Activated naive CD4-positive, alpha-beta T cell treated with anti-CD3 and anti-CD28 coated beads for 36 hours (primary cell): ENCODE data around the gene GSTA5. TPM values are rescaled to one million over a fixed set of nuclear protein-coding genes. Genes with fewer than 3 reads are reported as not detected.
"Not testable (repeated sequence)": the region's sequence is repeated elsewhere in the genome, so short reads cannot be mapped to it uniquely, and the experiment has no call there.

Experiments
- CTCF ChIA-PET: fragments of 350-600 bp; sonication (Branson Sonifier 250); formaldehyde crosslinking; loops from one replicate; lab custom pipeline; 2021; ENCODE audit warnings: antibody characterized with exemption; lab: Charles Lee
- DNase-seq: peaks from one replicate; pipeline ENCODE4 v3.0.0-alpha.2; 2020
- H3K27ac Mint-ChIP-seq: one replicate; pipeline ENCODE4 v1.8.0; 2021; ENCODE audit warnings: mild to moderate bottlenecking, mixed read lengths
- H3K27me3 Mint-ChIP-seq: one replicate; pipeline ENCODE4 v1.8.0; 2021; ENCODE audit warnings: low read depth, mixed read lengths
- H3K36me3 Mint-ChIP-seq: one replicate; pipeline ENCODE4 v1.8.0; 2021; ENCODE audit warnings: low read depth, mixed read lengths
- H3K4me1 Mint-ChIP-seq: one replicate; pipeline ENCODE4 v1.8.0; 2021; ENCODE audit warnings: low read depth, mixed read lengths
- H3K4me3 Mint-ChIP-seq: one replicate; pipeline ENCODE4 v1.8.0; 2021; ENCODE audit warnings: mild to moderate bottlenecking, moderate library complexity, mixed read lengths
- H3K9me3 Mint-ChIP-seq: one replicate; pipeline ENCODE4 v1.8.0; 2021; ENCODE audit warnings: mixed read lengths
- intact Hi-C: fragments of 100-400 bp; cut with micrococcal nuclease; formaldehyde crosslinking; loops from one replicate; pipeline ENCODE4 v1.15.1; 2023
- total RNA-seq, 2 experiments: library from RNA; stranded (reverse); gene quantifications; one replicate each; pipeline ENCODE4 v1.2.3, GENCODE V29; 2021

GSTA5 gene
- total RNA-seq, 2 experiments from 2014 or later, result not detected

DNA sequence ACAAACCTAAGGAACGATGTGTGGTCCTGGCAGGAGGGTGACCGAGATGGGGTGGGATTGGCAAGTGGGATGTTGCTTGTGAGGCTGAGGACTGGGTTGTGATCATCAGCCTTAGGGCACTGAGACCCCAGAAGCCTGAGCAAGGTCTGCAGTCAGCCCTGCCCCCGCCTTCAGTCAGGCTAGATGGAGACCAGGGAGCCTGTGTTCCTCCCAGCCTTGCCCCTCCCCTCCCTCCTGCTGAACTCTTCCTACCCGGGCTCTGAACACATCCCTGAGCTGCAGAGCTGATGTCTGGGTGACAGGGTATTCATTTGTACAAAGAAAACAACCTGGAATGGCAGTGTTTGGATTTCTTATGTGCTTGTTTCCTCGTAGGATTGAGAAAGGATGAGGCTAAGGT lies 28.3 kb upstream of the GSTA5 start:
- DNase-seq, H3K36me3 Mint-ChIP-seq, H3K4me3 Mint-ChIP-seq, H3K27ac Mint-ChIP-seq, H3K27me3 Mint-ChIP-seq, CTCF ChIA-PET, intact Hi-C loops, H3K4me1 Mint-ChIP-seq, H3K9me3 Mint-ChIP-seq: not testable (repeated sequence)

DNA sequence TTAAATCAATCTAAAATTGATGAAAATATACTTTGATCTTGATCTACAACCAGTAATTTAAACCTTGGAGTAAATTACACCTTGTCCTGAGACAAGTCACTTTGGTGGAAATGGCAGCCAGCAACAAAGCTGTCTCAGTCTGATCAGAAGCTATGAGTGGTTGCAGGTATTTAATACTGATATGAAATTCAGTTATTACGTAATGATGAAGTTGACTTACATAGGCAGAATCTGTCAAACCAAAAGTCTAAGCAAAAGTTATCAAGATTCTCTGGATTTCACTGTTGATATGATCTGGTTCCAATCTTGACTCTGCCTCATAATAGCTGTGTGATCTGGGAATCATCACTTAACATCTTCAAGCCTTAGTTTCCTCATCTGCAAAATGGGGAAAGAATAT lies 27.6 kb upstream of the GSTA5 start:
- no peak for DNase-seq
- intact Hi-C loops, result no loop called here
- CTCF ChIA-PET, result no interaction called here
- no peaks in the 10 kb centered on the region for H3K4me1 Mint-ChIP-seq
- H3K27me3 Mint-ChIP-seq, result peaks cover 8% of the 10 kb centered on the region
- H3K9me3 Mint-ChIP-seq, result no peaks in the 10 kb centered on the region
- H3K36me3 Mint-ChIP-seq, result no peaks in the 10 kb centered on the region
- H3K27ac Mint-ChIP-seq, result no peak overlapping the region
- no peak overlapping the region for H3K4me3 Mint-ChIP-seq

GRCh38 chr6:52861151-52861550 lies 20.5 kb upstream of the GSTA5 start:
- H3K4me3 Mint-ChIP-seq, H3K27ac Mint-ChIP-seq: not testable (repeated sequence)

DNA sequence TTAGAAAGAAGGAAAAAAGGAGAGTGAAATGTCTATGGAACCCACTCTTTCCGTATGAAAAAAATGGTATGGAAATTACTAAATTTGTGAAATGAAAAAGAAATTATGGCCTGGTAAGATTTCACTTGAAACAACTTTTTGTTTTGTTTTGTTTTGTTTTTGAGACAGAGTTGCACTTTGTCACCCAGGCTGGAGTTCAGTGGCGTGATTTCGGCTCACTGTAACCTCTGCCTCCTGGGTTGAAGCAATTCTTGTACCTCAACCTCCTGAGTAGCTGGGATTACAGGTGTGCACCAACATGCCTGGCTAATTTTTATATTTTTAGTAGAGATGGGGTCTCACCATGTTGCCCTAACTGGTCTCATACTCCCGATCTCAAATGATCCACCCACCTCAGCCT lies 17.8 kb upstream of the GSTA5 start:
- no peak overlapping the region for H3K4me3 Mint-ChIP-seq
- no peak for DNase-seq
- peaks cover 33% of the 10 kb centered on the region for H3K27me3 Mint-ChIP-seq
- no peaks in the 10 kb centered on the region for H3K36me3 Mint-ChIP-seq
- no peak overlapping the region for H3K27ac Mint-ChIP-seq
- intact Hi-C loops, result no loop called here
- H3K9me3 Mint-ChIP-seq, result no peaks in the 10 kb centered on the region
- no peaks in the 10 kb centered on the region for H3K4me1 Mint-ChIP-seq
- CTCF ChIA-PET, result no interaction called here

More at GRCh38 chr6:52861151-52861550, 20.5 kb upstream of the GSTA5 start:
- H3K9me3 Mint-ChIP-seq, DNase-seq, H3K4me1 Mint-ChIP-seq, H3K36me3 Mint-ChIP-seq, CTCF ChIA-PET, intact Hi-C loops: not testable (repeated sequence)
- peaks cover 29% of the 10 kb centered on the region for H3K27me3 Mint-ChIP-seq

GRCh38 chr6:52856137-52856536 lies 15.5 kb upstream of the GSTA5 start:
- peaks cover 31% of the 10 kb centered on the region for H3K27me3 Mint-ChIP-seq
- H3K4me3 Mint-ChIP-seq, H3K9me3 Mint-ChIP-seq, DNase-seq, intact Hi-C loops, H3K27ac Mint-ChIP-seq, H3K4me1 Mint-ChIP-seq, H3K36me3 Mint-ChIP-seq: not testable (repeated sequence)
- CTCF ChIA-PET, result interaction anchor here (0.7 kb wide), 1 partner anchor 231 kb away, joined by 3 read pairs; no protein-coding TSS in a partner anchor

- CTCF ChIA-PET, result no interaction called here
- peaks cover 3% of the 10 kb centered on the region for H3K9me3 Mint-ChIP-seq
- intact Hi-C loops, result no loop called here
- no peak overlapping the region for H3K4me3 Mint-ChIP-seq
- no peaks in the 10 kb centered on the region for H3K36me3 Mint-ChIP-seq
- no peak overlapping the region for H3K27ac Mint-ChIP-seq
- no peaks in the 10 kb centered on the region for H3K4me1 Mint-ChIP-seq
- DNase-seq, result no peak
- peaks cover 9% of the 10 kb centered on the region for H3K27me3 Mint-ChIP-seq
Measured at GRCh38 chr6:52849137-52849536, 8.5 kb upstream of the GSTA5 start.

DNA sequence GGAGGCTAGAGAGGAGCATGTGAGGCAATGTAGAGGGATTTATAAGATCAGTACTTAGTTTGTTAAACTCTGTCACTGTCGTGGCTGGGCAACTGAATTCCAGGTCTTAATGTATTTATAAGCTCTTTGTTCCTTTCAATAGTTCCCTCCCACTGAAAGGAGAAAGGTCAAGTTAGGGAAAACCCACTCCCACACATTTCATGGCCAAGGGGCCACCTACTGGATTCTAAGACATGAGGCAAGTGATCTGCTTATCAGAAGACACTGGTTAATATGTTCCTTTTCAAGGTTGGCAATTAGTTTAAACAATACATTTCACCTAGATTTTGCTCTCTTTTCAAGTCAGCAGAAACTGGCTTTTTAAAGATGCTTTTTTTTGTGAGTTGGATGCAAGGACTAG lies 5.4 kb upstream of the GSTA5 start:
- Mint-ChIP-seq H3K27ac (no peak overlapping the region), H3K4me3 (no peak overlapping the region), H3K27me3 (peaks cover 8% of the 10 kb centered on the region), H3K36me3 (no peaks in the 10 kb centered on the region), H3K9me3 (peaks cover 3% of the 10 kb centered on the region), H3K4me1 (no peaks in the 10 kb centered on the region)
- CTCF ChIA-PET, result no interaction called here
- no peak for DNase-seq
- intact Hi-C loops, result no loop called here

GRCh38 chr6:52843605-52844004 lies 3.0 kb upstream of the GSTA5 start:
- intact Hi-C loops, result no loop called here
- Mint-ChIP-seq H3K27ac (no peak overlapping the region), H3K4me3 (no peak overlapping the region), H3K27me3 (peaks cover 11% of the 10 kb centered on the region), H3K9me3 (peaks cover 3% of the 10 kb centered on the region), H3K36me3 (no peaks in the 10 kb centered on the region), H3K4me1 (no peaks in the 10 kb centered on the region)
- CTCF ChIA-PET, result interaction anchor here (0.6 kb wide), 1 partner anchor 19 kb away, joined by 4 read pairs; no protein-coding TSS in a partner anchor
- DNase-seq, result no peak

GRCh38 chr6:52839124-52840055 lies 1.2 kb downstream of the GSTA5 start:
- Mint-ChIP-seq H3K27ac (no peak overlapping the region), H3K36me3 (no peaks in the 10 kb centered on the region), H3K9me3 (no peaks in the 10 kb centered on the region), H3K27me3 (peaks cover 32% of the 10 kb centered on the region), H3K4me3 (no peak overlapping the region), H3K4me1 (no peaks in the 10 kb centered on the region)
- peak; percentile 66 for DNase-seq
- intact Hi-C loops, result loop anchor here (2.0 to 5.0 kb wide), 2 partner anchors 43 to 158 kb away; partner anchors contain the start of gene GSTA4
- CTCF ChIA-PET, result interaction anchor here (0.6 kb wide), 1 partner anchor 36 kb away, joined by 3 read pairs; no protein-coding TSS in a partner anchor

DNA sequence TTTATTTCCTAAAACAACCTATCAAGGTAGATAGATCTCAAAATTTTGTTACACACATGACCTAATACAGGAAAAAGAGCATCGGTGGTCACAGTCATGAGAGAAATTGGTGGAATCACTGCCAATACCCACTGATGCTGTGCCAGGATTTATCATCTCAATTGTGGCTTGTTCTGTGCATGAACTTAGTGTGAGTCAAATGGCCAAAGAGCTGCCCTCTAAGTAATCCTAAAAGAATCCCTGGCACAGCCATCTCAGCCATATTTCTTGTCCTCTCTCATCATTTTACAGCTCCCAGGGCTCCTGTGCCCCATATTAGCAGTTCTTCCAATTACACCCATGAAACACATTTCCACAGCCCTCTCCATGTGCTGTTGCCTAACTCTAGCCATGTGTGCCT lies 6.1 kb downstream of the GSTA5 start:
- H3K4me1 Mint-ChIP-seq, result no peaks in the 10 kb centered on the region
- intact Hi-C loops, result no loop called here
- H3K4me3 Mint-ChIP-seq, result no peak overlapping the region
- H3K27me3 Mint-ChIP-seq, result peaks cover 29% of the 10 kb centered on the region
- no peaks in the 10 kb centered on the region for H3K9me3 Mint-ChIP-seq
- no peak for DNase-seq
- H3K36me3 Mint-ChIP-seq, result no peaks in the 10 kb centered on the region
- H3K27ac Mint-ChIP-seq, result no peak overlapping the region
- CTCF ChIA-PET, result no interaction called here

DNA sequence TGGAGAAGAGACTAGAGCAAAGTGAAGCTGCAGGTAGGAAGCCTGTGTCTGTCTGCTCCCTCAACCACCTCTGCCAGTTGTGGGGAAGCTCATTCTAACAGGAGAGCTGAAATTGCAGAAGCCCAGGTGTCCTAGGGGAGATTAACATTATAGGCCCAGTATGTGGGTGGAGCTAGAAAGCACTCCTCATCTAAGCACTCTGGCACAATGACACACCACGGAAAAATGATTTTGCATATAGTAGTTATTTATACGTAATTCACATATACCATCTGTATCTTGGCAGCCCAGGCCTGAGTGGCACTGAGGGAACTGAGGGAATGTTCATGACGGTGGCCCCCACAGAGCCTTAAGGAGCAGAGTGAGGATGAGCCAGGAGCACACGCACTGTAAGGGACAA lies 9.7 kb downstream of the GSTA5 start:
- intact Hi-C loops, H3K9me3 Mint-ChIP-seq, H3K4me3 Mint-ChIP-seq, H3K36me3 Mint-ChIP-seq, H3K27ac Mint-ChIP-seq, H3K4me1 Mint-ChIP-seq, DNase-seq: not testable (repeated sequence)
- CTCF ChIA-PET, result interaction anchor here (1.1 kb wide), 1 partner anchor 12 kb away, joined by 4 read pairs; no protein-coding TSS in a partner anchor
- H3K27me3 Mint-ChIP-seq, result peaks cover 12% of the 10 kb centered on the region

GRCh38 chr6:52829046-52829817 lies 11.4 kb downstream of the GSTA5 start:
- Mint-ChIP-seq H3K9me3 (no peaks in the 10 kb centered on the region), H3K27me3 (peaks cover 5% of the 10 kb centered on the region), H3K4me3 (no peak overlapping the region), H3K4me1 (no peaks in the 10 kb centered on the region), H3K36me3 (no peaks in the 10 kb centered on the region), H3K27ac (no peak overlapping the region)
- no peak for DNase-seq
- intact Hi-C loops, result no loop called here
- CTCF ChIA-PET, result interaction anchor here (0.6 to 1.3 kb wide), 3 partner anchors 8 to 300 kb away, joined by 3 read pairs; no protein-coding TSS in a partner anchor
